G401 (cell line): ENCODE data around the gene GRM3. TPM values are rescaled to one million over a fixed set of nuclear protein-coding genes. Genes with fewer than 3 reads are reported as not detected.

ENCODE experiments used
- DNase-seq: peaks from one replicate; pipeline ENCODE4 v3.0.0-alpha.2; 2015; ENCODE audit warnings: low spot score
- in situ Hi-C: cut with HindIII; loops from 2 replicates; pipeline ENCODE4 v1.10.0; 2016; ENCODE audit warnings: low sequenced_read_pairs, mixed read lengths
- total RNA-seq: library from RNA; depleted of rRNA; stranded (reverse); fragments of >200 nt; shearing (Covaris generic); gene quantifications from 2 replicates; pipeline ENCODE4 v1.2.3, GENCODE V29; 2014

The GRM3 gene
- total RNA-seq, 1 experiment from 2014 or later, result not detected

GRCh38 chr7:86776136-86776535, 132.4 kb downstream of the GRM3 start:
- in situ Hi-C loops, result no loop called here
- DNase-seq, result no peak

DNA sequence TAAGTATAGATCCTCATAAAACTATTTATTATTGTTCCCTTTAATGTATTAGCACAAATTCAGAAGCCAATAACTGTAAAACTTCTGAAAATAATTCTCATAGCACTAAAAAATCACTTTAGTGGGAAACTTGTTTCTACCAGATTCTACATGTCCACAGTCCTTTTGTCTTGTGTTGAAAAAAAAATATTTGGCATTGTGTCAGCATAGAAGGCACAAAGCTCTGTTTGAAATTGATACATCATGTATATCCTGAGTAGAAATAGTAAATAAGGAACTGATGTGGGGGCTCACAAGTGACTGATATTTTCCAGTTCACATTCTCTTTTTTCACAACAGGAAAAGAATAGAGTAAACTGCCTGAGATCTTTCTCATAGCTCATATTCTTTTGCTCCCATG, 134.6 kb downstream of the GRM3 start:
- DNase-seq, result no peak
- in situ Hi-C loops, result no loop called here

GRCh38 chr7:86784765-86785164, 141.1 kb downstream of the GRM3 start:
- no peak for DNase-seq
- in situ Hi-C loops, result no loop called here

DNA sequence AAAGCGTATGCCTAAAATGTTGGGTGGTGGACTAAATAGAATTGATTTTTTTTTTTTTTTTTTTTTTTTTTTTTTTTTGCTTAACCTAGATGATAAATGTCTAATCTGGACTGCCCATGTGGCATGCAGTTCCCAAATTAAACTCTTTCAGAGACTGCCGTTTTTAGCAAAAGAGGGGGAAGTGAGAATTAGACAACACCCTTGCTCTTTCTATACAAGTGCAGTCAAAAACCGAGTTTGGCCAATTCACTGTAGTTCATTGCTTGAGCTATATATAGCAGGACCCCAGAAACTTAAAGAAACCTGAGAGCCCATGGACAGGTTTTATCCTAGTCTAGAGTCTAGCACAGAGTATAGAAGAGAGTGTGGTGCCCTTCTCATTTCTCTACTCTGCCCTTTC, 141.9 kb downstream of the GRM3 start:
- in situ Hi-C loops, result no loop called here

GRCh38 chr7:86786376-86786775, 142.7 kb downstream of the GRM3 start:
- DNase-seq, result no peak
- in situ Hi-C loops, result no loop called here

More for the DNA sequence above, 141.9 kb downstream of the GRM3 start:
- no peak for DNase-seq

DNA sequence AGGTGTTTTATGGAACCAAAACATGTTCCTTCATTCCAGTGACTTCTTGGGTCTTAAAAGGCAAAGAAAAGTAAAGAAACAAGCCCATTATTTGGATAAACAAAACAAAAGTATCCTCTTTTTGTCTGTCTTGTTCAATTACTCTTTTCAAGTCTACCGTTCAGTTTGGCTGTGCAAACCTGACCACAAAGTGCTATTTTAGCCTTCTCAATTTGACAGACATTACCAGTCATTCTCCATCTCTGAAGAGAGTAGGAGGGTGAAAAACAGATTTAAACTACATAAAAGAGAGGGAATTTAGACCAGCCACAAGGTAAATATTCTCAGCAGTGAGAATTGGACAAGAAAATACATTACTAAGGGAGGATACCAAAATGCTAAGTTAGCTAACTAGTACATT, 145.2 kb downstream of the GRM3 start:
- no peak for DNase-seq
- in situ Hi-C loops, result no loop called here

DNA sequence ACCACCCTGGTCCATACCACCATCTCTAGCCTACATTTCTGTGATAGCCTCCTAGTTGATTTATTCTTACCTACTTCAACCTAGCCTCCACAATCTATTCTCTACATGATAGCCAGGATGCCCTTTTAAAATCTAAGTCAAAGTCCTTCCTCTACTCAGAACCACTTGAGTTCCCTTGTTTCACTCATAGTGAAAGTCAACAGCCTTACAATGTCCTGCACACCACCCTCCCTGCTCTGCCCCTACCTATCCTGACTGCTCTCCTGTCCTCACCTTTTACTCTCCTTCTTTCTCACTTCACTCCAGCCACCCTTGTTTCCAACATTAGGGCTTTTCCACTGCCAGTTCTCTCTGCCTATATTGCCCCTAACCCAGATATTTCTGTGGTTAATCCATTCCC, 146.7 kb downstream of the GRM3 start:
- in situ Hi-C loops, result no loop called here
- no peak for DNase-seq

DNA sequence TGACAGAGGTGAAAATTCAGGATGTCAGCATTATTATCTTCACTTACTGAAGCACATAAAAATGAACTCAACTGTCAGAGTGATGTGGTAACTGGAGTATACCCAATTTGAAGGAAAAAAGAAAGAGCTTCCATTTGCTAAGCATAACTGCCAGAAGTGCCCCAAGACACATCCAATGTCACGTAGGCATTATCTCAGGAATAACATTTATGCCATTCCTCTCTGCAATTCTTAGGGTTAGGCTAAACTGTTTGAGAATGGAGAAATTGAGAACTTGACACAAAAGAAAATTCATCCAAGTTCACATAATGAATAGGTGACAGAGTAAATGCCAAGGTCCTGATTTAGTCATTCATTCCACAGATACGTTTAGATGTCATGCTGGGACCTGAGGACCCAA, 148.6 kb downstream of the GRM3 start:
- no peak for DNase-seq
- in situ Hi-C loops, result no loop called here

DNA sequence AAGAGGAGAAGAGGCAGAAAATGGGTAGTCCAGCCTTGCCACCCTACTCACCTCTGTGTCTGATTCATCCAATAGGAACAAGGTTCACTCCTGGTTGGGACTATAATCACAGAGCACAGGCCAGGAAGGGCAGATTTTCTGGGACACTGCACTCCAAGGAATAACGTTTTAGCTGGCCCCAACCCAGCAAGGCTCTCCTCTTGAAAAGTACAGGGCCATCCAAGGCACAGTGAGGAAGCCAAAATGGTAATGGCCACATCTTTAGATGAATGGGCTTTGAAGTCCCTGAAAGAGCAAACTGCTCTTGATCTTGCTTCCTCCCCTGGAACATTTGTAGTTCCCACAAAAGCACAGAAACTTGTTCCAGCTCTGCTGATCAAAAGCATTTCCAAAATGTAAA, 149.4 kb downstream of the GRM3 start:
- DNase-seq, result no peak
- in situ Hi-C loops, result no loop called here

DNA sequence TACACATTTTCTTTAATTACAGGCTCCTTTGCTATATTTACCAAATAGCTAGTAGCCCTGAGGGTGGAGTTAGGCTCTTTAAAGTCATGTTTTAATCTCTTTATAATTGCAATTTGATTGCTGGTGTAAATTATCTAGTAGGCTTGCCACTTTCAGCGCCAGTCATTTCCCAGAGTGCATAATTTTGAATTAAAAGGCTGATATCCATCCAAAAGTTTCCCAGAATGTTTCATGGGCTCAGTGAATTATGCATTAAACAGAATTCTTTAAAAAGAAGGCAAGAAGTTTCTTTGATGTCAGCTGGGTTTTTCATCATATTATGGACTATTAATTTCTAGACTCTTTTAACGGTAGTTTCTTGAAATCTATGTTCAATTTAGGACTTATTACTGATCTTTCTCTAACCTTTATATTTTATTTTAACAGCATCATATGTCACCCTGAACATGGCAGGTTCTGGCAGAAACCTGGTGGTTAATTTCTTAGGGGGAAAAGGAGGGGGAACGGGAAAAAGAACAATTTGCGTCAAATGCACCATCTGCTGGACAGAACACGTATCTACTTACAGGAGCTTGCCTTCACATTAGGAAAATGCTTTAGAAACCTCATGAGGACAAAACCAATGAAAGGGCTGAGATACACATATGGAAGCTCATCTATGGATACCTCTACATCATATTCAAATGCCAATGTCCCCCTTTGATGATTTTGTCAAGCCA, 171.1 kb downstream of the GRM3 start:
- in situ Hi-C loops, result no loop called here
- peak; percentile 11 for DNase-seq

GRCh38 chr7:86815556-86815955, 171.8 kb downstream of the GRM3 start:
- in situ Hi-C loops, result no loop called here

GRCh38 chr7:86818903-86819302, 175.2 kb downstream of the GRM3 start:
- DNase-seq, result no peak
- in situ Hi-C loops, result no loop called here

More at GRCh38 chr7:86815556-86815955, 171.8 kb downstream of the GRM3 start:
- DNase-seq, result no peak

GRCh38 chr7:86823769-86824168, 180.1 kb downstream of the GRM3 start:
- in situ Hi-C loops, result no loop called here
- DNase-seq, result no peak

DNA sequence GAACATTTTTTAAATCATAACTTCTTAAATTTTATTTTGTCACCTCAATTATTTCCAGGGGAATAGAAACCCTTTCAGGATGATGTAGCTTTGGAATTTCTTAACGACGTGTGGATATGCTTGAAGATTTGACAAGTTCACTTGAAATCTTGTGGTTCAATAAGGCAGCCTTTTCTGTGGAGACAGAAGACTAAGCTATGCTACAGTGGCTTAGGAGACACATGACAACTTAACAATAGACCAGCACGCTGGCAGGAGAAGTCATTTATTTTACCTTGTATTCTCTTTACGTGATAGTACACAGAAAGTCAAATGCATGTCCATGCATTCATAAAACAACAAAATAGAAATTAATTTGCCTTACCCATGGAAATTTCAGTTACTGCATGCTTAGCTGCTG, 181.6 kb downstream of the GRM3 start:
- in situ Hi-C loops, result no loop called here
- no peak for DNase-seq

DNA sequence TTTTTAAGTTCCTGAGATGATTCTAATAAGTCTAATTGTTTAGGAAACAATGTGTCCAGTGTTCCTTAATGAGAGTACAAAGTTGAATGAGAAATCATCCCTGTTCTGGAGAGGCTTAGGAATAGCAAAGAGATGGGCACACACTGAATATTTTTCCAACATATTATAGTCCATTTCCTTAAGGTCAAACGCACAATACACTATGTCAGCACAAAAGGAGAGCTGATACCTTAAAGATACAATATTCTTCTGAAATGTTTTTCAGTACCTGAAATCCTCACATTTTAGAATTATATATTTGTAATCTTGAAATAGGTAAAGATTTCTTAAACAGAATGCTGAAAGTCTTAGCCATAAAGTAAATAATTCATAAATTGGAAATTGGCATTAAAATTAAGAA, 183.2 kb downstream of the GRM3 start:
- no peak for DNase-seq
- in situ Hi-C loops, result no loop called here

DNA sequence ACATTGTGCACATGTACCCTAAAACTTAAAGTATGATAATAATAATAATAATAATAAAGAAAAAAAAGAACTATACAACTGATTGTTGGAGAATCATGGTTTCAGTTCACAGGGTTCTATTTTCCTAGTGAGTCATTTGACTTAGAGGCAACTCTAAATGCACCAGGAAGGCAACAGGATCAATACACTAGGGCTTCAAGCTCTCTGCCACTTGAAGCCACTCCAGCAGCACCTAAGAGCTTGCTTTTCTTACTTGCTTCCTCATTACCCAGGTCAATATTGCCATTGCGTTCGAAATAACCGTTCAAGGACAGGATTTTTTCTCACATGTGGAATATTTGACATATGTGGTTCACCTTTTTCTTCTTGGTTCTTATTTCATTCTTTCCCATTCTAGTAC, 189.7 kb downstream of the GRM3 start:
- in situ Hi-C loops, result no loop called here
- DNase-seq, result no peak

GRCh38 chr7:86837235-86837634, 193.5 kb downstream of the GRM3 start:
- in situ Hi-C loops, result no loop called here
- no peak for DNase-seq

DNA sequence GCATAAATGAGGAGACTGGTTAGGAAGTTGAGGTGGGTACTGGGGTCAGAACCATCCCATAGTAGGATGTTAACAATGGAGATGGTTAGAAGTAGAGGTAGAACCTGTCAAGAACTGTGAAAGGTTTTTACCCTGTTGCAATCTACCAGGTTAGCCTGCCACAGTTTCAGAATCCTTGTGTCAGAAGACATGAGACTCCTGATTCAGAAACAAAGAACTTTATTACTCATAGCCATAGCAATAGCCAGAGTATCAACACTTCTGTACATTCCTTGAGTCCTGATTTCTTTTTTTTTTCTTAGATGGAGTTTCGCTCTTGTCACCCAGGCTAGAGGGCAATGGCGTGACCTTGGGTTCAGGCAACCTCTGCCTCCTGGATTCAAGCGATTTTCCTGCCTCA, 200.9 kb downstream of the GRM3 start:
- DNase-seq, result no peak
- in situ Hi-C loops, result no loop called here

GRCh38 chr7:86846494-86847190, 202.9 kb downstream of the GRM3 start:
- in situ Hi-C loops, result no loop called here
- DNase-seq, result no peak

GRCh38 chr7:86848226-86848625, 204.5 kb downstream of the GRM3 start:
- in situ Hi-C loops, result no loop called here
- no peak for DNase-seq

- in situ Hi-C loops, result no loop called here
- no peak for DNase-seq
Observed at GRCh38 chr7:86851566-86851965, 207.9 kb downstream of the GRM3 start.
